GM12875 (cell line): ENCODE measurements around the gene ERFE.

Experiments
- H3K4me3 ChIP-seq: one replicate; pipeline ENCODE4 v1.5.1; 2011; ENCODE audit warnings: low read depth, low read length, control low read depth
- CTCF ChIP-seq: IDR thresholded peaks from 2 replicates; pipeline ENCODE4 v1.5.1; 2011; ENCODE audit warnings: low read depth, mild to moderate bottlenecking, control low read depth, inconsistent platforms, low read length, moderate library complexity, borderline replicate concordance; ENCODE audit not compliant: insufficient read depth

ERFE gene

GRCh38 chr2:238127165-238128060 is 31.4 kb upstream of the ERFE start:
- H3K4me3 ChIP-seq, result no peak overlapping the region
- no peak for TF ChIP-seq CTCF

- no peak overlapping the region for H3K4me3 ChIP-seq
- no peak for TF ChIP-seq CTCF
Measured at GRCh38 chr2:238128061-238128440, 30.7 kb upstream of the ERFE start.

- no peak for TF ChIP-seq CTCF
- H3K4me3 ChIP-seq, result no peak overlapping the region
Measured at GRCh38 chr2:238128534-238129001, 30.2 kb upstream of the ERFE start.

- no peak for TF ChIP-seq CTCF
- H3K4me3 ChIP-seq, result no peak overlapping the region
Measured at GRCh38 chr2:238129166-238130010, 29.4 kb upstream of the ERFE start.

GRCh38 chr2:238130111-238130695 is 28.6 kb upstream of the ERFE start:
- H3K4me3 ChIP-seq, result no peak overlapping the region
- TF ChIP-seq CTCF, result no peak

GRCh38 chr2:238130696-238131628 is 27.8 kb upstream of the ERFE start:
- TF ChIP-seq CTCF, result no peak
- H3K4me3 ChIP-seq, result no peak overlapping the region
